K562 (cell line): Measurements from ENCODE around the gene ZMYND15.

ENCODE experiments used
- CREB3 ChIP-seq: fragments of 450-650 bp; conservative IDR thresholded peaks from 2 replicates; pipeline ENCODE4 v1.6.1; 2016; ENCODE audit warnings: missing genetic modification characterization, low read depth, mild to moderate bottlenecking, missing compliant biosample characterization, moderate library complexity
- EZH2 ChIP-seq: IDR thresholded peaks from 2 replicates; pipeline ENCODE4 v1.6.1; 2012; ENCODE audit warnings: low read depth, mild to moderate bottlenecking, inconsistent platforms, low read length, borderline replicate concordance
- KDM5B ChIP-seq: fragments of 200-600 bp; sonication (generic); IDR thresholded peaks from 2 replicates; pipeline ENCODE4 v1.6.1; 2012; ENCODE audit warnings: low read depth, mild to moderate bottlenecking, moderate library complexity, low read length, control low read depth, inconsistent platforms; ENCODE audit not compliant: insufficient replicate concordance
- MEF2A ChIP-seq: IDR thresholded peaks from 2 replicates; pipeline ENCODE4 v1.6.1; 2011; ENCODE audit warnings: low read depth, mild to moderate bottlenecking, low read length, moderate library complexity; ENCODE audit not compliant: control insufficient read depth
- SMAD3 ChIP-seq: fragments of 450-650 bp; formaldehyde crosslinking; conservative IDR thresholded peaks from 2 replicates; pipeline ENCODE4 v1.4.0; 2020; ENCODE audit warnings: mild to moderate bottlenecking
- SREBF1 ChIP-seq: fragments of 150-350 bp; IDR thresholded peaks from 2 replicates; pipeline ENCODE4 v1.6.1; 2014; ENCODE audit warnings: antibody characterized with exemption, low read depth, low read length, borderline replicate concordance
- UBTF ChIP-seq, 2 experiments: IDR thresholded peaks; 2 replicates each; pipeline ENCODE4 v1.6.1; 2012; ENCODE audit warnings: improper control_type of control experiment in 2 of 2, low read depth in 2 of 2, low read length in 2 of 2, borderline replicate concordance in 1 of 2
- USF2 ChIP-seq: sonication (generic); formaldehyde crosslinking; IDR thresholded peaks from 2 replicates; pipeline ENCODE4 v1.5.0; 2020; ENCODE audit warnings: missing genetic modification reagents
- ZNF239 ChIP-seq: fragments of 250-450 bp; sonication (Bioruptor Pico); IDR thresholded peaks from 2 replicates; pipeline ENCODE4 v1.4.0; 2020; ENCODE audit warnings: mild to moderate bottlenecking
- ZNF274 ChIP-seq: IDR thresholded peaks from 2 replicates; pipeline ENCODE4 v1.6.1; 2011; ENCODE audit warnings: low read depth, mild to moderate bottlenecking, low read length, moderate library complexity, borderline replicate concordance
- ZNF778 ChIP-seq: fragments of 450-650 bp; formaldehyde crosslinking; IDR thresholded peaks from 2 replicates; pipeline ENCODE4 v1.4.0; 2020; ENCODE audit warnings: mild to moderate bottlenecking, moderate library complexity

GRCh38 chr17:4743898-4744297, 4.3 kb downstream of the ZMYND15 start:
- TF ChIP-seq MEF2A (no peak), SMAD3 (no peak), UBTF (IDR thresholded peaks at IDR 0.05; ENCODE audit: borderline replicate concordance in 1 of 2, low read depth in 2 of 2, low read length in 2 of 2) (no peak), USF2 (CRISPR knock-in tag) (no peak), ZNF239 (CRISPR knock-in tag) (no peak), SREBF1 (no peak), KDM5B (no peak), EZH2 (no peak), ZNF274 (no peak), CREB3 (tag) (no peak), ZNF778 (CRISPR knock-in tag) (no peak)
